ENCODE data around the gene MXRA7.
A peak's percentile ranks its signal among the peaks of the same experiment; 100 is the strongest.
"Not testable (repeated sequence)": the region's sequence is repeated elsewhere in the genome, so short reads cannot be mapped to it uniquely, and the experiment has no call there.

The MXRA7 gene

GRCh38 chr17:76640550-76641380 lies 70.0 kb downstream of the MXRA7 start:
- peak; percentile 14 for DNase-seq

- DNase-seq, result no peak
These were observed 72.5 kb downstream of the MXRA7 start for GRCh38 chr17:76638263-76638662.

GRCh38 chr17:76636486-76637206 lies 74.1 kb downstream of the MXRA7 start:
- DNase-seq, result not testable (repeated sequence)

- no peak for DNase-seq
These were observed 75.0 kb downstream of the MXRA7 start for GRCh38 chr17:76635659-76636360.

GRCh38 chr17:76635039-76635438 lies 75.7 kb downstream of the MXRA7 start:
- no peak for DNase-seq

GRCh38 chr17:76633628-76634328 lies 77.0 kb downstream of the MXRA7 start:
- DNase-seq, result no peak

GRCh38 chr17:76631821-76632565 lies 78.8 kb downstream of the MXRA7 start:
- DNase-seq, result peak; percentile 43

GRCh38 chr17:76630151-76630550 lies 80.6 kb downstream of the MXRA7 start:
- DNase-seq, result no peak

Data from NCI-H146 (cell line).